SU-DHL-6 (cell line): ENCODE data around the gene SAG.

Experiments
- H2AFZ ChIP-seq: fragments of 200-600 bp; sonication (generic); 2 replicates; pipeline ENCODE4 v1.6.1; 2014; ENCODE audit warnings: low read depth, mild to moderate bottlenecking, moderate library complexity, mixed read lengths, antibody characterized with exemption, low read length; ENCODE audit not compliant: severe bottlenecking
- H3F3A ChIP-seq: fragments of 200-600 bp; shearing (Covaris generic); 2 replicates; pipeline ENCODE4 v1.6.0; 2016; ENCODE audit warnings: antibody characterized with exemption, mild to moderate bottlenecking; ENCODE audit not compliant: insufficient read depth
- H3K27ac ChIP-seq: fragments of 200-600 bp; sonication (generic); 2 replicates; pipeline ENCODE4 v1.5.1; 2016; ENCODE audit warnings: low read depth, mild to moderate bottlenecking, low read length, moderate library complexity, mixed read lengths
- H3K27me3 ChIP-seq: fragments of 200-600 bp; sonication (generic), shearing (Covaris generic); 2 replicates; pipeline ENCODE4 v1.6.0; 2014; ENCODE audit warnings: mild to moderate bottlenecking, low read length
- H3K36me3 ChIP-seq: fragments of 200-600 bp; sonication (generic); 2 replicates; pipeline ENCODE4 v1.6.1; 2014; ENCODE audit warnings: mild to moderate bottlenecking, low read length, mixed read lengths
- H3K4me2 ChIP-seq: fragments of 300-600, 200-600 bp; shearing (Covaris generic), sonication (generic); 2 replicates; pipeline ENCODE4 v1.6.0; 2014; ENCODE audit warnings: low read length, low read depth, mild to moderate bottlenecking; ENCODE audit not compliant: poor library complexity, severe bottlenecking
- H3K4me3 ChIP-seq: fragments of 200-600 bp; sonication (generic); 2 replicates; pipeline ENCODE4 v1.5.1; 2014; ENCODE audit warnings: antibody characterized with exemption, low read length, mild to moderate bottlenecking, mixed read lengths; ENCODE audit not compliant: insufficient read depth, poor library complexity, severe bottlenecking
- H3K79me2 ChIP-seq: fragments of 200-600 bp; sonication (generic); 2 replicates; pipeline ENCODE4 v1.6.1; 2014; ENCODE audit warnings: mild to moderate bottlenecking, low read length, moderate library complexity; ENCODE audit not compliant: insufficient read depth
- H3K9ac ChIP-seq: fragments of 200-600 bp; sonication (generic); 2 replicates; pipeline ENCODE4 v1.7.0; 2014; ENCODE audit warnings: mild to moderate bottlenecking, low read length
- H3K9me2 ChIP-seq: fragments of 200-600 bp; sonication (generic); replicated peaks from 2 replicates; pipeline ENCODE4 v1.6.1; 2014; ENCODE audit warnings: low read length; ENCODE audit not compliant: insufficient read depth
- H3K9me3 ChIP-seq: fragments of 200-600 bp; sonication (generic); 2 replicates; pipeline ENCODE4 v1.6.1; 2014; ENCODE audit warnings: low read length, mixed read lengths; ENCODE audit not compliant: insufficient read depth
- H4K20me1 ChIP-seq: fragments of 200-600 bp; sonication (generic); 2 replicates; pipeline ENCODE4 v1.6.1; 2014; ENCODE audit warnings: low read depth, mild to moderate bottlenecking, antibody characterized with exemption, low read length, moderate library complexity, mixed read lengths
- EZH2phosphoT487 ChIP-seq: fragments of 200-600 bp; sonication (generic), shearing (Covaris generic); conservative IDR thresholded peaks from 2 replicates; pipeline ENCODE4 v1.6.1; 2018; ENCODE audit warnings: mild to moderate bottlenecking, antibody characterized with exemption, low read length, moderate library complexity, mixed read lengths
- TF ChIP-seq, protein P1 (sequence below): fragments of 200-600 bp; sonication (generic); IDR thresholded peaks from one replicate; pipeline ENCODE4 v1.5.1; 2017; ENCODE audit warnings: antibody characterized with exemption, mild to moderate bottlenecking, low read length, moderate library complexity; ENCODE audit not compliant: insufficient read depth, poor library complexity, severe bottlenecking

SAG gene

DNA sequence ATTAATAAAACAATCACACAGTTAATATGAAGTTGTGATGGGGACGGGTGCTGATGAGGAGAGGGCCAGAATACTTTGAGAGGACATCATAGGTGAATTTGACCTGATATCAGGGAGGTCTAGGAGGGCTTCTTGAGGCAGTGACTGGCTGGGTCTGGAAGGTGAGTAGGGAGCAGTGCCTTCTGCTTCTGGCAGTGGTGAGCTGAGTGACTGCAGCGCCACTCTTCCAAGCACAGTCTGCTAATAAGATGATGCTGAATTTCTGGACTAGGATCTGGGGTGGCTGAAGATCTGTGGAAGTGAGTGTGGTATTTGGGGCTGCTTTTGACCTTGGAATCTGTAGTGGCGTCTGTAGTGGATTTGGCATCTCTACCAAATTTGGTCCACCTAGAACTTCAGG lies 52.2 kb downstream of the SAG start:
- Histone ChIP-seq H3F3A (peaks cover 28% of the 10 kb centered on the region), H3K4me2 (no peak overlapping the region), H3K36me3 (peaks cover 22% of the 10 kb centered on the region), H3K9ac (no peak overlapping the region), H4K20me1 (peaks cover 4% of the 10 kb centered on the region; the same call in 1 of the 2 replicates), H2AFZ (no peak overlapping the region), H3K27ac (no peak overlapping the region), H3K79me2 (peaks cover 19% of the 10 kb centered on the region; the same call in 1 of the 2 replicates), H3K4me3 (no peak overlapping the region), H3K27me3 (no peaks in the 10 kb centered on the region), H3K9me2 (no peaks in the 10 kb centered on the region), H3K9me3 (peaks cover 8% of the 10 kb centered on the region; the same call in 1 of the 2 replicates)
- TF ChIP-seq EZH2phosphoT487: no peak
- TF ChIP-seq, protein P1, sequence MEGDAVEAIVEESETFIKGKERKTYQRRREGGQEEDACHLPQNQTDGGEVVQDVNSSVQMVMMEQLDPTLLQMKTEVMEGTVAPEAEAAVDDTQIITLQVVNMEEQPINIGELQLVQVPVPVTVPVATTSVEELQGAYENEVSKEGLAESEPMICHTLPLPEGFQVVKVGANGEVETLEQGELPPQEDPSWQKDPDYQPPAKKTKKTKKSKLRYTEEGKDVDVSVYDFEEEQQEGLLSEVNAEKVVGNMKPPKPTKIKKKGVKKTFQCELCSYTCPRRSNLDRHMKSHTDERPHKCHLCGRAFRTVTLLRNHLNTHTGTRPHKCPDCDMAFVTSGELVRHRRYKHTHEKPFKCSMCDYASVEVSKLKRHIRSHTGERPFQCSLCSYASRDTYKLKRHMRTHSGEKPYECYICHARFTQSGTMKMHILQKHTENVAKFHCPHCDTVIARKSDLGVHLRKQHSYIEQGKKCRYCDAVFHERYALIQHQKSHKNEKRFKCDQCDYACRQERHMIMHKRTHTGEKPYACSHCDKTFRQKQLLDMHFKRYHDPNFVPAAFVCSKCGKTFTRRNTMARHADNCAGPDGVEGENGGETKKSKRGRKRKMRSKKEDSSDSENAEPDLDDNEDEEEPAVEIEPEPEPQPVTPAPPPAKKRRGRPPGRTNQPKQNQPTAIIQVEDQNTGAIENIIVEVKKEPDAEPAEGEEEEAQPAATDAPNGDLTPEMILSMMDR: no peak

DNA sequence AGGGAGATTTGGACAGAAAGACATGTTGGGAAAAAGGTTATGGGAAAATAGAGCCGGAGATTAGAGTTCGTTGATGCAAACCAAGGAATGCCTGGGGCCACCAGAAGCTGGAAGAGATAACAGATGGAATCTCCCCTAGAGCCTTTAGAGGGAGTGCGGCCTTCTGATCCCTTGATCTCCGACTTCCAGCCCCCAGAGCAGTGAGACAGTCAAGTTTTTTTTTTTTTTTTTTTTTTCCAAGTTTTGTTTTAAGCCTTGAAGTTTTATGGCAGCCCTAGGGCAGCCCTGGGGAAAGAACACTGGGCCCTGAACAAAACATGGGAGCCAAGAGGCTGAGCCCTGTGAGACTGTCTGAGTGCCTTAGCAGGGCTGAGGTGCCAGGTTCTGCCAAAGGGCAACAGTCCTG lies 53.2 kb downstream of the SAG start:
- Histone ChIP-seq H3F3A (peaks cover 24% of the 10 kb centered on the region), H3K9ac (no peak overlapping the region), H3K9me3 (peaks cover 11% of the 10 kb centered on the region; the same call in 1 of the 2 replicates), H3K79me2 (peaks cover 19% of the 10 kb centered on the region; the same call in 1 of the 2 replicates), H3K27me3 (no peaks in the 10 kb centered on the region), H3K36me3 (peaks cover 30% of the 10 kb centered on the region), H3K9me2 (no peaks in the 10 kb centered on the region), H4K20me1 (peaks cover 1% of the 10 kb centered on the region; the same call in 1 of the 2 replicates), H3K4me3 (no peak overlapping the region), H2AFZ (no peak overlapping the region), H3K4me2 (no peak overlapping the region), H3K27ac (no peak overlapping the region)
- TF ChIP-seq, protein P1: no peak

DNA sequence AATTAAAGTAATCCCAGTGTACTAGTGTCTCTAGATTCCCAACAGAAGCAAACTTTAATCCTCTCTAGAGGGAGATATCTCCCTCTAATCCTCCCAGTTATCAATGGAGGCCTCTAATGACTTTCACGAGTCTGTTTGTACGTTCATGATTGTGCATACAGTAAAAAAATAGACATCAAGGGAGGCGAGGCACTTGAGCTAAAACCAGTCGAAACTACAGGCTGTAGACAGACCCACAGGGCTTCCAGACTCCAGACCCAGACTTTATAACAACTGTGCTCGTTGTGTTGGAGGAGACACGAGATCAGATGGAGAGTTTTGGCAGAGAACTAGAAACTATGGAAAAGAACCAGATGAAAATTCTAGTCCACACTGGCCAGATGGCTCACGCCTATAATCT lies 53.7 kb downstream of the SAG start:
- H3K27me3 ChIP-seq: no peaks in the 10 kb centered on the region
- no peak overlapping the region for H2AFZ ChIP-seq
- H3K9me2 ChIP-seq: no peaks in the 10 kb centered on the region
- no peak overlapping the region for H3K9ac ChIP-seq
- no peak overlapping the region for H3K4me3 ChIP-seq
- no peak overlapping the region for H3K4me2 ChIP-seq
- H3K79me2 ChIP-seq: peaks cover 19% of the 10 kb centered on the region; the same call in 1 of the 2 replicates
- peaks cover 11% of the 10 kb centered on the region; the same call in 1 of the 2 replicates for H3K9me3 ChIP-seq
- H3K36me3 ChIP-seq: peaks cover 30% of the 10 kb centered on the region
- H4K20me1 ChIP-seq: no peaks in the 10 kb centered on the region
- no peak overlapping the region for H3K27ac ChIP-seq
- TF ChIP-seq, protein P1: no peak
- no peak for TF ChIP-seq EZH2phosphoT487
- H3F3A ChIP-seq: peaks cover 22% of the 10 kb centered on the region
